Adipose tissue (tissue), 3 donors: ENCODE results near the gene BST2. TPM values are rescaled to one million over a fixed set of nuclear protein-coding genes. Genes with fewer than 3 reads are reported as not detected.
"Not testable (repeated sequence)": the region's sequence is repeated elsewhere in the genome, so short reads cannot be mapped to it uniquely, and the experiment has no call there.

ENCODE experiments used
- H3K27ac ChIP-seq: one replicate; pipeline ENCODE4 v1.5.1; 2013; ENCODE audit warnings: low read depth, low read length
- WGBS, 3 donors: extraction: QIAGEN DNeasy Blood & Tissue Kit; methylation state at CpG; one replicate each; pipeline ENCODE4 v1.1.7; 2013; 5-methylcytosine and 5-hydroxymethylcytosine counted together
- polyA plus RNA-seq, 3 donors: library from polyadenylated mRNA; stranded (reverse); fragments of 200-250 nt; gene quantifications; one replicate each; pipeline ENCODE4 v1.2.3, GENCODE V29; 2013
- donor health status: healthy with polysubstance abuse.
- donor health status: Bipolar disorder and iron deficiency.
- donor health status: healthy.

The BST2 gene
- polyA plus RNA-seq, 3 donors, result 51.3 to 220 (median 175) TPM

DNA sequence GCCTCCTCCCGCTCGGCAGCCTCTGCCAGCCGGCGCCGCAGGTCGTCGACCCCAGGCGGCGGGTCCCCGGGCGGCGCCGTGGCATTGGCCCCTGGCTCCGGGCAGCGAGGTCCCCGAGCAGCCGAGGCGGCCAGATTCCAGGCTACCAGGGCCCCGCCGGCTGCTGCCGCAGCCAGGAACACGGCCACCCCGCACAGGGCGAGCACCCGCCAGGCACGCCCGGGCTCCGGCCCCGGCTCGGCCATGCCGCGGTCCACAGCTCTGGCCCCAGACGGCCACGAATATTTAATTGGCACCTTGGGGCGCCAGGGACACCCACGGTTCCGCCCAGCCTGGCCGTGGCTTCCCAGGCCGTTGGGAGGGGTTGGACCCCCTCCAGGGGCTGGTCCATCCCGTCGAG is 11.5 kb downstream of the BST2 start, which contains the start of gene CCDC194:
TSS of gene CCDC194 (minus strand) at position 283 of the 400 bp plus-strand sequence. CDS start at position 245, 38 bp downstream.
- no peak within 1 kb of the TSS for H3K27ac ChIP-seq
- 27 to 48% (median 29%) methylated on average over 32 to 41 of the region's 41 CpGs for WGBS, 3 donors

DNA sequence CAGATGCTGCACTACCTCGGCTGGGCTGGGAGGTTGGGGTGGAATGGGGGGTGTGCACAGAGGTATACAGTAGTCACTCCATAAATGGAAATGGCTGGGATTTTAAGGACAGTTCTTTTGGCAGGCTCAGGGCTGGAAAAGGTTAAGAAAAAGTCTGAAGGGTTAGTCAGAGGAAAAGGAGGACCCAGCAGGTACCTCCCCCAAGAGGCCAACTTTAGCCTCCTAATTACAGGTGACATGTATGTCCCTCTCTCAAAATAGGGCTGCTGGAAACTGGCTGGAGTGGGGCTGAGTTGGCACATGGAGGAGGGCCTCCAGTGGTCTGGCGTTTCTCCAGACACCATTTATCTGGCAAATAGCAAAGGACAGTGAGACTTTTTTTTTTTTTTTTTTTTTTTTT is 12.4 kb downstream of the BST2 start:
- H3K27ac ChIP-seq, result no peak overlapping the region
- 30 to 45% (median 35%) methylated on average over 2 of the region's 2 CpGs for WGBS, 3 donors

GRCh38 chr19:17391371-17392151 is 13.9 kb downstream of the BST2 start:
- H3K27ac ChIP-seq, result no peak overlapping the region
- WGBS, 3 donors, result 7 to 11% (median 9%) methylated on average over 26 of the region's 26 CpGs

DNA sequence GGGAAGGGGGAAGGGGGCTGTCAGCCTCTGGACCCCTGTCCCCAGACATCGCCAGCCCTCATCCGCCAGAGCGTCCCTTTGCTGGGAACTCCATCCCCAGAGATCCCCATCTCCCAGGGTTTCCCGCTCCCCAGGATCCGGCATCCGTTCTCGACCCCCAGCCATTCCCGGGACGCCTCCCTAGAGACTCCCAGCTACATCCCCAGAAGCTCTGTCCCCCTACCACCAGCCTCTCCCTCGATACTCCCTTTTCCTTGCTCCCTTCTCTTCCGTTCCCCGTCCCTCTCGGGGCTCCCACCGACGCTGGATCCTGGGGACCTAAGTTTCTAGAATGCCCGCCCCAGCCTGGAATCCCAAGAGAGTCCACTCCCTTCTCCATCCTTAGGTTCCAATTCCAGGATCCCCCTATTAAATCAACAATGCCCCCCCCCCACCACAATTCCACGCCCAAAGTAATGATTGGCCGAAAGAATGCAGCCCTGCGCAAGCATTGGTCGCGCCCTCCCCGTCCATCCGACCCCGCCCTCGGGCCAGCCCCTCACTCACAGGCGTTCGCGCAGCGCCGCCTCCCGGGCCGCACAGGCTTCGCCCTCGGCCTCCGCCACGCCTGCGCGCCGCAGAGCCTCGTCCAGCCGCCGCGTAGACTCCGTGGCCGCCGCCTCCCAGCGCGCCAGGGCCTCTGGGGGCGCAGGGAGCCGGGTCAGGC is 14.6 kb downstream of the BST2 start:
- 0 to 1% (median 1%) methylated on average over 48 to 50 of the region's 50 CpGs for WGBS, 3 donors
- no peak overlapping the region for H3K27ac ChIP-seq

DNA sequence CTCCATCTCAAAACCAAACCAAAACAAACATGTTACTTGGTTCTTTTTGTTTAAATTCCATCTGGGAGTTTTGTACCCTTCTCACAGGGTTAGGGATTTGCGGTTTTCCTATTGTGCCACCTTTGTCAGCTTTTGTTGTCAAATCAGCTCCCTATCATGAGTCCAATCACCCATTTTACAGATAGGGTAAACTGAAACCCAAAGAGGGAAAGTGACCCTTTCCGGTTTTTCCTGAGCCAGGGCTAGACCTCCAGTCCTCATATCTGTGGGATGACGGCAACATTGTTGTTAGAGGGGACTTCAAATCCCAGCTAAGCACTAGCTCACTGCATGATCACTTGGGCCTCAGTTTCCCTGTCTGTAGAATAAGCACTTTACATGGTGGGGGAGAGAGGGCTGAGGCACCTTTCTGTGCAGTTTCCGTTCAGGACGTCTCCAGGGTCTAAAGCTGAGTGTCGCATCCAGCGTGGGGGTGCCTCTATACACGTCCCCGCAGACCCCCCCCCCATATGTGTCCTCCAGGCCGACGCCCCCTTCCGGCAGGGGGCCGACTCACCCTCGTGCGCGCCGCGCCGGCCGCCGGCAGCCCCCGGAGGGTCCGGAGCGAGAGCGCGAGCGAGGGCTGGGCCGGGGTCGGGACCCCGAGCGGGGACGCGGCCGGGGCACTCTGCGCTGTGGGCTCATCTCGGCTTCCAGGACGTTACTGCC is 15.3 kb downstream of the BST2 start:
- 9 to 16% (median 10%) methylated on average over 16 to 37 of the region's 37 CpGs for WGBS, 3 donors
- H3K27ac ChIP-seq, result no peak overlapping the region

- 34 to 79% (median 65%) methylated on average over 1 of the region's 1 CpG for WGBS, 3 donors
- H3K27ac ChIP-seq, result no peak overlapping the region
Measured at GRCh38 chr19:17389288-17389687, 16.1 kb downstream of the BST2 start.

DNA sequence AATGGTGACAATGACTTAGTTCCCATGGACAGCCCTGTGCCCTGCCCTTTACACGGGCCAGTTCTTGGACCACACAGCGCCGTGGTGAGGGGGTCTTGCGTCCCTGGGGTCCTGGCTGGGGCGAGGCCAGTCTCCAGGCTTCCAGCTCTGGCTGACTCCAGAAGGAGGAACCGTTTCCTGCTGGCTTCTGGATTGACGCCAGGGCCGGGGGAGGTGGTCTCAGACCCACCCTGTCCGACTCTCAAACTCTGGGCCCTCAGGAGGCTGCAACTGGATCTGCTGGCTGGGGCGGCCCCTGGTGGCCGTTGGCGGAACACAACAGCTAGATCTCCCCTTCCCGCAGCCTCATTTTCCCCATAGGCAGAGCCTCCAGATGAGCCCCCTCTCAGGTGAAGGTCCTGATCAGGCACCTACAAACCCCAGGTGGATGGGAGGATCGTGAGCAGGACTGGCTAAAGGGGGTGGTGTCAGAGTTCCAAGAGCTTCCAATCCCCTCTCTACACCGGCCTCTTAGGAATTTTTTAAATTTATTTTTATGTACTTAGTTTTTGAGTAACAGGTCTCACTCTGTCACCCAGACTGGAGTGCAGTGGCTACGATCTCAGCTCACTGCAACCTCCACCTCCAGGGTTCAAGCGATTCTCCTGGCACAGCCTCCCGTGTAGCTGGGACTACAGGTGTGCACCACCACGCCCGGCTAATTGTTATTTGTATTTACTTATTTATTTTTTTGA is 19.4 kb downstream of the BST2 start:
- 28 to 36% (median 32%) methylated on average over 20 of the region's 20 CpGs for WGBS, 3 donors
- H3K27ac ChIP-seq, result no peak overlapping the region

DNA sequence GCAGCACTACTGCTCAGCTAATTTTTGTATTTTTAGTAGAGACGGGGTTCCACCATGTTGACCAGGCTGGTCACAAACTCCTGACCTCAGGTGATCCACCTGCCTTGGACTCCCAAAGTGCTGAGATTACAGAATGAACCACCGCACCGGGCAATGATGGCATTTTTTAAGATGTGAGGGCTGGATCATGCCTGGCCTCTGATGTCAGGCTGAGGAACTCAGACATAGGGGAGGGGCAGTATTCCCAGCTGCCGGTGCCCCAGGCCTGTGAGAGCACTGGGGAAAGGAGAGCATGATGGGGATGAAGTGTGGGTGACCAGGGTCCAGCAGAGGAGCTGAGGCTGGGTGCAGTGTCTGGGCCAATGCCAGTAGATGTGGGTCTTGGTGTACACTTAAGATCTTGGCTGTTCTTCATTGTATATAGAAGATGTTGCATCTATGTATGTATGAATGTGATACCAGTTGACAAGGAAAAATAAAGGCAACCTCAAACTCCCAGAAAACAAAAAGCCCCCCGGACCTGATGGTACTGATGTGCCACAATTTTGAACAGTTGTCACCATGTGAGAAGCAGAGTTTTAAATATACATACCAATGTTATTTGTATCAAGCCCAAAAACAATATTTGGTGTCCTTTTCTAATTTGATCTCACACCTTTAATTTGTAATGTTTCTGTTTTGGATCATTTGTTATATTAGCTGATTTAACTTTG is 24.8 kb downstream of the BST2 start:
- H3K27ac ChIP-seq, result no peak overlapping the region
- 89 to 98% (median 97%) methylated on average over 5 of the region's 5 CpGs for WGBS, 3 donors

GRCh38 chr19:17379221-17379631 is 26.2 kb downstream of the BST2 start:
- H3K27ac ChIP-seq, result no peak overlapping the region
- 23 to 35% (median 35%) methylated on average over 14 of the region's 14 CpGs for WGBS, 3 donors

DNA sequence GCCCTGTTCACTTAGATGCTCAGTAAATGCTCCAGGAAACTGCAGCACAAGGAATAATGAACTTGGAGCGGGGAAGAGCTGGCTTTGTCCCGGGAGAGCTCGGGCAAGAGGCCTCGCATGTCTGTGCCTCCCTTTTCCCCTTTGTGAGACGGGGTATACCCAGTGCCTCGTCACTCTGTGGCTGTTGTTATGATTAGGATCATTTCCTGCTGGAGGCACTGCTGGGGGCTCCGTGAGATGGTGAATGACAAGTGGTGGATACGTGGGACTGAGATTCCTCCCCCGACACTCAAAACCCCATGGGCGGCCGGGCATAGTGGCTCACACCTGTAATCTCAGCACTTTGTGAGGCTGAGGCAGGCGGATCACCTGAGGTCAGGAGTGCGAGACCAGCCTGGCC is 27.2 kb downstream of the BST2 start:
- 55 to 66% (median 56%) methylated on average over 13 of the region's 13 CpGs for WGBS, 3 donors
- H3K27ac ChIP-seq, result no peak overlapping the region

GRCh38 chr19:17376935-17377600 is 28.4 kb downstream of the BST2 start, which contains the start of gene PLVAP:
Gene PLVAP, minus strand, starts transcription at chr19:17377342. Its CDS starts 54 bp downstream, at chr19:17377288.
- no peak within 1 kb of the TSS for H3K27ac ChIP-seq

GRCh38 chr19:17370026-17370587 is 35.3 kb downstream of the BST2 start:
- WGBS, 3 donors, result 22 to 35% (median 27%) methylated on average over 8 of the region's 8 CpGs
- no peak overlapping the region for H3K27ac ChIP-seq

More at GRCh38 chr19:17376935-17377600, 28.4 kb downstream of the BST2 start, which contains the start of gene PLVAP:
- 35 to 59% (median 36%) methylated on average over 38 to 39 of the region's 39 CpGs for WGBS, 3 donors

GRCh38 chr19:17365361-17365760 is 40.1 kb downstream of the BST2 start:
- 90 to 95% (median 91%) methylated on average over 22 of the region's 22 CpGs for WGBS, 3 donors
- no peak overlapping the region for H3K27ac ChIP-seq

DNA sequence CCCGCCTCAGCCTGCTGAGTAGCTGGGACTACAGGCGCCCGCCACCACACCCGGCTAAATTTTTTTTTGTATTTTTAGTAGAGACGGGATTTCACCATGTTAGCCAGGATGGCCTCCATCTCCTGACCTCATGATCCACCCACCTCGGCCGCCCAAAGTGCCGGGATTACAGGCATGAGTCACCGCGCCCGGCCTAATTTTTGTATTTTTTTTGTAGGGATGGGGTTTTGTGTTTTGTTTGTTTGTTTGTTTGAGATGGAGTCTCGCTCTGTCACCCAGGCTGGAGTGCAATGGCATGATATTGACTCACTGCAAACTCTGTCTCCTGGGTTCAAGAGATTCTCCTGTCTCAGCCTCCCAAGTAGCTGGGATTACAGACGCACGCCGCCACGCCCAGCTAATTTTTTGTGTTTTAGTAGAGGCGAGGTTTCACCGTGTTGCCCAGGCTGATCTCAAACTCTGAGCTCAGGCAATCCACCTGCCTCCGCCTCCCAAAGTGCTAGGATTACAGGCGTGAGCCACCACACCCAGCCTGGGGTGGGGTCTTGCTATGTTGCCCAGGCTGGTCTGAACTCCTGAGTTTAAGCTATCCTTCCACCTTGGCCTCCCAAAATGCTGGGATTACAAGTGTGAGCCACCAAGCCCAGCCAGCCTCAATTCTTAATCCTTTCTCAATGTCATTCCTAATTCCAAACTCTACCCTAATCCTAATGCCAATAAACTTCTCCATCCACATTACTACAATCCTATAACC is 41.4 kb downstream of the BST2 start:
- WGBS, 3 donors, result 87 to 89% (median 88%) methylated on average over 20 of the region's 20 CpGs
- not testable (repeated sequence) for H3K27ac ChIP-seq

DNA sequence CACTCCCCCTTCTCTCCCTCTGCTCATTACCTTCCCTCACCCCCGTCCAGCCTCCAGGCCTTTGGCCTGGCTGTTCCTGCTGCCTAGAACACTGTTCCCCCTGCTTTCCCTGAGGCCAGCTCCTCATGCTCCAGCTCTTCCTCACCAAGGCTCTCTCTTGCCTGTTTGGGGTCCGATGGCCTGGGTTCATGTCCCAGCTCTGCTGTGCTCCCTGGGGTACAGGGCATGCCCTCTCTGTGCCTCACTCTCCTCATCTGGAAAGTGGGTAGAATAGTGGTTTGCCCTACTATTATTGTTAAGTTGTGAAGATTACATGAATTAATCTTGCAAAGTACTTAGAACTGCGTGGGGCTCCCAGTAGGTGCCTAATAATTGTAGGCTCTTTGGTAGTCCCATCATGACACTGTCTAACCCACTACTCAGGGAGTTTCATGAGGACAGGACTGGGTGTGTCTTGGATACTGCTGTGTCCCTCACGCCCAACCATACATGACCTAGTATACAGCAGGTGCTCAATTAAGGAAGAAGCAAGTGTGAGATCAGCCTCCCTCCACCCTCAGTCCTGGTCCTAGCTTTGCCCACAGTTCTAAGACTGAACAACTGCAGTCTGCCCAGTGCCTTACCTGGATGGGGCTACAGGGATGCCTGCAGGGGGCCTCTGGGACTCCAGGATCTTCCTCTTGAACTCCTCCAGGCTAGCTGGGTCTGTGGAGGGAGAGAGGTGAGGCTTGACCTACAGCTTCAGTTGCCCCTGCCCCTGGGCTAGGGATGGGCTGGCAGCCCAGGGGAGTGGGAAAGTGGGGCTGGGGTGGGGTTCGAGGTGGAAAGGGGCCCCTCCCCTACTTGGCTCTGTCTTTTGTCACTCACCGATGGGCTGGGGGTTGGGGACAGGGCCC is 45.3 kb downstream of the BST2 start:
- 74 to 88% (median 81%) methylated on average over 6 of the region's 6 CpGs for WGBS, 3 donors

More for the DNA sequence above, 45.3 kb downstream of the BST2 start:
- no peak overlapping the region for H3K27ac ChIP-seq
